ENCODE measurements around the gene ADGRL3.

ADGRL3 gene

DNA sequence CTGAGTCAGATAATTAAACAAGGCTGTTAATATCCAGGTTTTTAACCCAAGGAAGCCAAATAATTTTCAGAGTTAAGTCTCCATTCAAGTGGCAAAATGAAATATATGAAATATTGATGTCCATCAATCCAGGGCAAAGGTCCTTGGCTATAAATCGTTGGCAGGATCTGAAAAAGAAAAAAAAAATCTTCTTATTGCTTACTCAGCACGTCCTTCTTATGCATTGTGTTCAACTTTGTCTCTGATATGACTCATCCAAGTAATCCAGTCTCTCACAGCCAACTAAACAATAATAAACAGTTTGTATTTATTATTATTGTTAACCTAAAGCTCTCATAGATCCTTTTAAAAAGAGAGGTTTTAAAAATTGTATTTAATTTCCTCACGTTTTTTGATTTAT lies 851.2 kb downstream of the ADGRL3 start:
- FAIRE-seq = no peak

- FAIRE-seq = no peak
Observed at GRCh38 chr4:62053974-62054373, 853.8 kb downstream of the ADGRL3 start.

DNA sequence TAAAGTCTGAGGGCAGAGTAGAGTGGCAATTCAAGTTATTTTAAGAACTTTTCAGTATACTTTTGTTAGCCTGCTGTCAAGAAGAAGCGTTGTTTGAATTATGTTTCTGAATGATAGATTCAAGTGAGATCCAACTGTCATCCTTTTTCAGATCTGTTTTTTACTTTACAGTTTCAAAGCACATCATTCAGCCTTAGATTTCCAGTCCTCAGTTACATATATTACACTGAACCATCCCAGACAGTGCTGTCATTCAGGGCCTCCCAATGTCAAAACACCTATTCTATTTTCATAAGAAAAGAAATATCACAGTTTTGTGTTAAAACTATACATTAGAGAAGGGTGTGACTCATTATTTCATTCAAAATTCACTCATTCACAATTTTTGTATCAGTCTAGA lies 856.9 kb downstream of the ADGRL3 start:
- FAIRE-seq = no peak

GRCh38 chr4:62058571-62058970 lies 858.4 kb downstream of the ADGRL3 start:
- FAIRE-seq = no peak

GRCh38 chr4:62070291-62070852 lies 870.2 kb downstream of the ADGRL3 start:
- FAIRE-seq = no peak

DNA sequence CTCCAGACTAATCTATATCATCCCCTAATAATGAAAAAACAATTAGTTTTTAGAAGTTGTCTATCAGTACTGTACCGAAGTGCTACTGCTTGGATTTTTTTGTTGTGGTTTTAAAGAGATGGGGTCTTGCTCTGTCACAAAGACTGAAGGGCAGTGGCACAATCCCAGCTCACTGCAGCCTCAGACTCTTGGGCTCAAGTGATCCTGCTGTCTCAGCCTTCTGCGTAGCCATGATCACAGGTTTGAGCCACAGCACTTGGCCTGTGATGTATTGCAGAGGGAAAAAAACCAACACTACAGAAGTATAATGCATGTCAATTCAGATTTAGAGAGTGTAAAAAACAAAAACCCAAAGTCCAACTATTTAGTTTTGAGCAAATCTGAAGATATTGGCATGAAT lies 875.0 kb downstream of the ADGRL3 start:
- no peak for FAIRE-seq

DNA sequence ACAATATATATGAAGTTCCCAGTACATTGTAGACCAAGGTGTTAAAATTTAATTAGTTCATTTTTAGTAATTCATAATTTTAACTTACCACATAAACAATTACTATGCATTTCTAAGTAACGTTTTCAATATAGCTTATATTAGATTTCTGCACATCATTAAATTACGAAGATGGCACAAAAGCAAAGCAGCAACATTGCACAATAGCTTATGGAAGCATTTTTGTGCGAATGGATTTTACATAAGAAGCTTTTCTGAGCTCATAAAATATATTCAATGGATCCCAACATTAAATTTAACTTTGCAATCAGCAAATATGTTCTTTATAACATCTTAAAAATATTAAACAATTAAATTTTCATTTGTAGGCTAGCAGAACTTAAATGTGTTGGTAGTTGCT lies 875.4 kb downstream of the ADGRL3 start:
- no peak for FAIRE-seq

DNA sequence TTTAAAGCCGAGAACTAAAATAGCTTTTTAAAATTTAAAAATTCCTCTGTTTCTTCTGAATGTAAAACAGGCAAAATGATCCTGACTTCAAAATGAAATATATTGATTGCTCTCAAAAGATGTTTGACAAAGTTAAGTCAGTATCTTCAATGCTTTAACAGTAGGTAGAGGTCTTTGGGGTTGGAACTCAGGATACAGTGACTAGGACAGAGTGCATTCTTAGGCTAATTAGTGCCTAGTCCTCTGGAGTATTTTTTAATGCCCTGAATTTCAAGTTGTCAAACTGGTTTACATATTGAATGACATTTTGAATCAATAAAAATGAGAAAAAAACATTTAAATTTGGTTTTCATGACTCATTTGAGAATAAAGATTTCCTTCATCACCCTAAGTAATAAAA lies 877.3 kb downstream of the ADGRL3 start:
- FAIRE-seq = no peak

GRCh38 chr4:62080431-62080830 lies 880.3 kb downstream of the ADGRL3 start:
- no peak for FAIRE-seq

- no peak for FAIRE-seq
Observed at GRCh38 chr4:62087706-62088105, 887.6 kb downstream of the ADGRL3 start.

- no peak for FAIRE-seq
Observed at GRCh38 chr4:62093735-62094134, 893.6 kb downstream of the ADGRL3 start.

GRCh38 chr4:62096881-62097280 lies 896.8 kb downstream of the ADGRL3 start:
- FAIRE-seq = no peak

- FAIRE-seq = no peak
Observed at GRCh38 chr4:62115216-62115615, 915.1 kb downstream of the ADGRL3 start.

DNA sequence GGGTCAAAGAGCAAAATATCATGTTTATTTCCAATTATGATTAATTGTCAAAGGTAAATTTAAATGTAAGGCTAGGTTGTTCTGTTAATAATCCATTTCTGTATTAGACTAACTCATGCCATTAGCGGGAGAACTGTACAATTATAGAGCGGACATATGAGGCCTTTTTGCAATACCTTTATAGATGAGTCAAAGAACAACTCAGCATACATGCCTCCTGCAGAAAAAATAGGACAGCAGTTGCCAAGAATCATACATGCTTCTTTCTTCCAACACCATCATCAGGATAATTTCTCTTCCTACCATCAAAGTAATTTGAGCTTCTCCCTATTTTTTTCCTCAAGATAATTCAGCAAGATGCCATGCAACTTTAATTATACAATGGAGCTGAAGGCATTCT lies 917.8 kb downstream of the ADGRL3 start:
- no peak for FAIRE-seq

DNA sequence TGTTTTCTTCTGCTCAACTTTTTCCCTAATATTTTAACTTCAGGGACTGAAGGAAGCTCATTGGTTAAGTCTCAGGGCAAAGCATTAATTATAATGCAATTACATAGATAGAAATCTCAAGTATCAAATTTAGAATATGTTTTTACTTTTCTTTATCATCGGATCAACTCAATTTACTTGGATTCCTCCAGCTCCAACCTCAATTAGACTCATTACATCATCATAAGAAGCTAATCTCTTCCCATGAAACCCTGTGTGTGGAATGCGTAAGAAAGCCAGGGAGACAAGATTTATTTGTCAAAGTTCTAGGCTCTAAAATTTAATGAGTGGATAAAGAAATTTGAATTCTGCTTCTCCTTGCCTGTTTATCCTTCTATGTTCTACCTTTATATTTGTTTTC lies 918.4 kb downstream of the ADGRL3 start:
- FAIRE-seq = no peak

GRCh38 chr4:62119195-62119594 lies 919.1 kb downstream of the ADGRL3 start:
- FAIRE-seq = no peak

- no peak for FAIRE-seq
Observed at GRCh38 chr4:62126064-62126732, 926.1 kb downstream of the ADGRL3 start.

All from TTC549 (cell line).